ENCODE data around the gene OR56B4. TPM values are rescaled to one million over a fixed set of nuclear protein-coding genes. Genes with fewer than 3 reads are reported as not detected.
"Not testable (repeated sequence)": the region's sequence is repeated elsewhere in the genome, so short reads cannot be mapped to it uniquely, and the experiment has no call there.

OR56B4 gene
- not detected for polyA plus RNA-seq (2013)

- CTCF ChIA-PET; H3K9me3 ChIP-seq (ENCODE audit: control extremely low read depth in 1 of 5, control insufficient read depth in 4 of 5, insufficient read depth in 2 of 5, low read depth in 1 of 5, low read length in 4 of 5); POLR2A ChIA-PET; H3K27ac ChIP-seq (ENCODE audit: insufficient read depth in 1 of 2, low read depth in 1 of 2, low read length in 2 of 2, poor library complexity in 1 of 2, severe bottlenecking in 2 of 2); H3K27me3 ChIP-seq (replicated peaks in 2 of 5; ENCODE audit: control insufficient read depth in 4 of 5, insufficient read depth in 5 of 5, low read length in 4 of 5); DNase-seq; H3K4me1 ChIP-seq (ENCODE audit: control extremely low read depth in 1 of 4, control insufficient read depth in 4 of 4, insufficient read depth in 4 of 4, low read length in 3 of 4); H3K4me3 ChIP-seq (ENCODE audit: control insufficient read depth in 1 of 7, extremely low read depth in 1 of 7, insufficient read depth in 4 of 7, low read depth in 2 of 7, low read length in 6 of 7); H3K36me3 ChIP-seq (ENCODE audit: control insufficient read depth in 4 of 4, insufficient read depth in 4 of 4, low read length in 3 of 4): not testable (repeated sequence)
- 91% methylated on average over 6 of the region's 6 CpGs for WGBS (ENCODE audit: insufficient coverage)
These were observed at the start of gene OR56B4 for GRCh38 chr11:6107384-6107783. OR56B4 (plus strand) TSS chr11:6107684; CDS start chr11:6107779, 95 bp downstream.

GRCh38 chr11:6061475-6061874, 46.0 kb upstream of the OR56B4 start:
- no peaks in the 10 kb centered on the region for H3K9me3 ChIP-seq (ENCODE audit: control extremely low read depth in 1 of 5, control insufficient read depth in 4 of 5, insufficient read depth in 2 of 5, low read depth in 1 of 5, low read length in 4 of 5)
- peaks cover 0 to 4% (median 0%) of the 10 kb centered on the region in 5 experiments for H3K27me3 ChIP-seq (replicated peaks in 2 of 5; ENCODE audit: control insufficient read depth in 4 of 5, insufficient read depth in 5 of 5, low read length in 4 of 5)
- H3K36me3 ChIP-seq (ENCODE audit: control insufficient read depth in 4 of 4, insufficient read depth in 4 of 4, low read length in 3 of 4) = no peaks in the 10 kb centered on the region
- H3K4me1 ChIP-seq (ENCODE audit: control extremely low read depth in 1 of 4, control insufficient read depth in 4 of 4, insufficient read depth in 4 of 4, low read length in 3 of 4) = no peaks in the 10 kb centered on the region
- no peak overlapping the region for H3K4me3 ChIP-seq (ENCODE audit: control insufficient read depth in 1 of 7, extremely low read depth in 1 of 7, insufficient read depth in 4 of 7, low read depth in 2 of 7, low read length in 6 of 7)
- ChIA-PET CTCF (no interaction called here), POLR2A (no interaction called here)
- DNase-seq = no peak
- 72% methylated on average over 2 of the region's 3 CpGs for WGBS (ENCODE audit: insufficient coverage)
- no peak overlapping the region for H3K27ac ChIP-seq (ENCODE audit: insufficient read depth in 1 of 2, low read depth in 1 of 2, low read length in 2 of 2, poor library complexity in 1 of 2, severe bottlenecking in 2 of 2)

GRCh38 chr11:6062691-6063358, 44.7 kb upstream of the OR56B4 start:
- Histone ChIP-seq H3K36me3 (ENCODE audit: control insufficient read depth in 4 of 4, insufficient read depth in 4 of 4, low read length in 3 of 4) (no peaks in the 10 kb centered on the region), H3K4me1 (ENCODE audit: control extremely low read depth in 1 of 4, control insufficient read depth in 4 of 4, insufficient read depth in 4 of 4, low read length in 3 of 4) (no peaks in the 10 kb centered on the region), H3K4me3 (ENCODE audit: control insufficient read depth in 1 of 7, extremely low read depth in 1 of 7, insufficient read depth in 4 of 7, low read depth in 2 of 7, low read length in 6 of 7) (no peak overlapping the region), H3K9me3 (ENCODE audit: control extremely low read depth in 1 of 5, control insufficient read depth in 4 of 5, insufficient read depth in 2 of 5, low read depth in 1 of 5, low read length in 4 of 5) (no peaks in the 10 kb centered on the region), H3K27me3 (replicated peaks in 2 of 5; ENCODE audit: control insufficient read depth in 4 of 5, insufficient read depth in 5 of 5, low read length in 4 of 5) (peaks cover 0 to 4% (median 0%) of the 10 kb centered on the region in 5 experiments), H3K27ac (ENCODE audit: insufficient read depth in 1 of 2, low read depth in 1 of 2, low read length in 2 of 2, poor library complexity in 1 of 2, severe bottlenecking in 2 of 2) (no peak overlapping the region)
- ChIA-PET POLR2A (no interaction called here), CTCF (no interaction called here)
- 81% methylated on average over 4 of the region's 5 CpGs for WGBS (ENCODE audit: insufficient coverage)
- DNase-seq = no peak

- CTCF ChIA-PET = no interaction called here
- DNase-seq = no peak
- no peak overlapping the region for H3K27ac ChIP-seq (ENCODE audit: insufficient read depth in 1 of 2, low read depth in 1 of 2, low read length in 2 of 2, poor library complexity in 1 of 2, severe bottlenecking in 2 of 2)
- POLR2A ChIA-PET = no interaction called here
- no peaks in the 10 kb centered on the region for H3K36me3 ChIP-seq (ENCODE audit: control insufficient read depth in 4 of 4, insufficient read depth in 4 of 4, low read length in 3 of 4)
- WGBS (ENCODE audit: insufficient coverage) = 92% methylated on average over 4 of the region's 4 CpGs
- H3K4me3 ChIP-seq (ENCODE audit: control insufficient read depth in 1 of 7, extremely low read depth in 1 of 7, insufficient read depth in 4 of 7, low read depth in 2 of 7, low read length in 6 of 7) = no peak overlapping the region
- H3K27me3 ChIP-seq (replicated peaks in 2 of 5; ENCODE audit: control insufficient read depth in 4 of 5, insufficient read depth in 5 of 5, low read length in 4 of 5) = peaks cover 0 to 4% (median 0%) of the 10 kb centered on the region in 5 experiments
- no peaks in the 10 kb centered on the region for H3K4me1 ChIP-seq (ENCODE audit: control extremely low read depth in 1 of 4, control insufficient read depth in 4 of 4, insufficient read depth in 4 of 4, low read length in 3 of 4)
- H3K9me3 ChIP-seq (ENCODE audit: control extremely low read depth in 1 of 5, control insufficient read depth in 4 of 5, insufficient read depth in 2 of 5, low read depth in 1 of 5, low read length in 4 of 5) = no peaks in the 10 kb centered on the region
These were observed 40.0 kb upstream of the OR56B4 start for GRCh38 chr11:6067502-6067901.

GRCh38 chr11:6076443-6076842, 31.0 kb upstream of the OR56B4 start:
- H3K4me1 ChIP-seq (ENCODE audit: control extremely low read depth in 1 of 4, control insufficient read depth in 4 of 4, insufficient read depth in 4 of 4, low read length in 3 of 4); H3K4me3 ChIP-seq (ENCODE audit: control insufficient read depth in 1 of 7, extremely low read depth in 1 of 7, insufficient read depth in 4 of 7, low read depth in 2 of 7, low read length in 6 of 7); POLR2A ChIA-PET; H3K27ac ChIP-seq (ENCODE audit: insufficient read depth in 1 of 2, low read depth in 1 of 2, low read length in 2 of 2, poor library complexity in 1 of 2, severe bottlenecking in 2 of 2); CTCF ChIA-PET; H3K36me3 ChIP-seq (ENCODE audit: control insufficient read depth in 4 of 4, insufficient read depth in 4 of 4, low read length in 3 of 4); DNase-seq; H3K27me3 ChIP-seq (replicated peaks in 2 of 5; ENCODE audit: control insufficient read depth in 4 of 5, insufficient read depth in 5 of 5, low read length in 4 of 5): not testable (repeated sequence)
- WGBS (ENCODE audit: insufficient coverage) = 80% methylated on average over 1 of the region's 2 CpGs
- peaks cover 0 to 11% (median 7%) of the 10 kb centered on the region in 5 experiments for H3K9me3 ChIP-seq (ENCODE audit: control extremely low read depth in 1 of 5, control insufficient read depth in 4 of 5, insufficient read depth in 2 of 5, low read depth in 1 of 5, low read length in 4 of 5)

GRCh38 chr11:6077723-6078122, 29.8 kb upstream of the OR56B4 start:
- DNase-seq = no peak
- Histone ChIP-seq H3K4me3 (ENCODE audit: control insufficient read depth in 1 of 7, extremely low read depth in 1 of 7, insufficient read depth in 4 of 7, low read depth in 2 of 7, low read length in 6 of 7) (no peak overlapping the region), H3K36me3 (ENCODE audit: control insufficient read depth in 4 of 4, insufficient read depth in 4 of 4, low read length in 3 of 4) (no peaks in the 10 kb centered on the region), H3K27ac (ENCODE audit: insufficient read depth in 1 of 2, low read depth in 1 of 2, low read length in 2 of 2, poor library complexity in 1 of 2, severe bottlenecking in 2 of 2) (no peak overlapping the region), H3K4me1 (ENCODE audit: control extremely low read depth in 1 of 4, control insufficient read depth in 4 of 4, insufficient read depth in 4 of 4, low read length in 3 of 4) (no peaks in the 10 kb centered on the region), H3K9me3 (ENCODE audit: control extremely low read depth in 1 of 5, control insufficient read depth in 4 of 5, insufficient read depth in 2 of 5, low read depth in 1 of 5, low read length in 4 of 5) (peaks cover 0 to 12% (median 7%) of the 10 kb centered on the region in 5 experiments), H3K27me3 (replicated peaks in 2 of 5; ENCODE audit: control insufficient read depth in 4 of 5, insufficient read depth in 5 of 5, low read length in 4 of 5) (peaks cover 0 to 3% (median 0%) of the 10 kb centered on the region in 5 experiments)
- ChIA-PET POLR2A (no interaction called here), CTCF (no interaction called here)
- WGBS (ENCODE audit: insufficient coverage) = 96% methylated on average over 6 of the region's 6 CpGs

- POLR2A ChIA-PET = no interaction called here
- Histone ChIP-seq H3K9me3 (ENCODE audit: control extremely low read depth in 1 of 5, control insufficient read depth in 4 of 5, insufficient read depth in 2 of 5, low read depth in 1 of 5, low read length in 4 of 5) (peaks cover 0 to 13% (median 9%) of the 10 kb centered on the region in 5 experiments), H3K4me3 (ENCODE audit: control insufficient read depth in 1 of 7, extremely low read depth in 1 of 7, insufficient read depth in 4 of 7, low read depth in 2 of 7, low read length in 6 of 7) (no peak overlapping the region), H3K27ac (ENCODE audit: insufficient read depth in 1 of 2, low read depth in 1 of 2, low read length in 2 of 2, poor library complexity in 1 of 2, severe bottlenecking in 2 of 2) (no peak overlapping the region), H3K4me1 (ENCODE audit: control extremely low read depth in 1 of 4, control insufficient read depth in 4 of 4, insufficient read depth in 4 of 4, low read length in 3 of 4) (no peaks in the 10 kb centered on the region), H3K27me3 (replicated peaks in 2 of 5; ENCODE audit: control insufficient read depth in 4 of 5, insufficient read depth in 5 of 5, low read length in 4 of 5) (peaks cover 0 to 3% (median 0%) of the 10 kb centered on the region in 5 experiments), H3K36me3 (ENCODE audit: control insufficient read depth in 4 of 4, insufficient read depth in 4 of 4, low read length in 3 of 4) (no peaks in the 10 kb centered on the region)
- CTCF ChIA-PET = interaction anchor here (1.3 kb wide), 1 partner anchor 188 kb away, joined by 3 read pairs; no protein-coding TSS in a partner anchor
- DNase-seq = no peak
- 69% methylated on average over 2 of the region's 4 CpGs for WGBS (ENCODE audit: insufficient coverage)
These were observed 28.0 kb upstream of the OR56B4 start for GRCh38 chr11:6079463-6079862.
